Hematopoietic multipotent progenitor cell (in vitro differentiated cells): ENCODE measurements around the gene MPP2. TPM values are rescaled to one million over a fixed set of nuclear protein-coding genes. Genes with fewer than 3 reads are reported as not detected.
"Not testable (repeated sequence)": the region's sequence is repeated elsewhere in the genome, so short reads cannot be mapped to it uniquely, and the experiment has no call there.

Experiments
- DNase-seq, 3 donors: peaks; one replicate each; pipeline ENCODE4 v3.0.0-alpha.2; 2011 to 2015; ENCODE audit warnings: low read depth in 2 of 3, low spot score in 2 of 3
- total RNA-seq: library from RNA; depleted of rRNA; stranded (reverse); fragments of >200 nt; gene quantifications from one replicate; pipeline ENCODE4 v1.2.3, GENCODE V29; 2012

MPP2 gene
- total RNA-seq, 1 donor: 0.81 TPM

DNA sequence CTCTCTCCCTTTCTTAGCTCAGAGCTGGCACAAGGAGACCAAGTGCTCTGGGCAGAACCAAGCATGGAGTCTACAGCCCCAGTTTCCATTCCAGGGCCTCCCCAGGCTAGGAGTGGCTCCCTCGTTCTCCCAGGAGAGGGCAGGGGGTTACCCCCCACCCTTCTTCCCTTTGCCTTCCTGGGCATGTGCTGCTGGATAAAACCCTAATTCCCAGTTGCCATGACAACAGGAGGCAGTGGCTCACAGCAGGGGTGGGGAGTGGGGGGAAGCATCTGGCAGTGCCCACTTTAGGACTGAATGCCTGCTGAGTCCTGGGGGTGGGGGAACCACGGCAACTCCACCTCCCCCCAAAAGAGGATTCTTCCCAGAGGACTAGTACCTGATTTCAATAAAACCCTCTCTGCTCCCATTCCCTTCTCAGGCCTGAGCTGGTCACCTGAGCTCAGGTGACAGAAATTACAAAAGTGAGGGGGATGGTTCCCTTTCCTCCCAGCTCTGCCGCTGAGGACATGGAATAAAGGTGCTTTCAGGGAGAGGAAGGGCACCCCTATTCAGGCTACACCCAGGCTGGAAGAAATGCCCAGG is 1.8 kb downstream of the MPP2 start:
- DNase-seq: no peak

DNA sequence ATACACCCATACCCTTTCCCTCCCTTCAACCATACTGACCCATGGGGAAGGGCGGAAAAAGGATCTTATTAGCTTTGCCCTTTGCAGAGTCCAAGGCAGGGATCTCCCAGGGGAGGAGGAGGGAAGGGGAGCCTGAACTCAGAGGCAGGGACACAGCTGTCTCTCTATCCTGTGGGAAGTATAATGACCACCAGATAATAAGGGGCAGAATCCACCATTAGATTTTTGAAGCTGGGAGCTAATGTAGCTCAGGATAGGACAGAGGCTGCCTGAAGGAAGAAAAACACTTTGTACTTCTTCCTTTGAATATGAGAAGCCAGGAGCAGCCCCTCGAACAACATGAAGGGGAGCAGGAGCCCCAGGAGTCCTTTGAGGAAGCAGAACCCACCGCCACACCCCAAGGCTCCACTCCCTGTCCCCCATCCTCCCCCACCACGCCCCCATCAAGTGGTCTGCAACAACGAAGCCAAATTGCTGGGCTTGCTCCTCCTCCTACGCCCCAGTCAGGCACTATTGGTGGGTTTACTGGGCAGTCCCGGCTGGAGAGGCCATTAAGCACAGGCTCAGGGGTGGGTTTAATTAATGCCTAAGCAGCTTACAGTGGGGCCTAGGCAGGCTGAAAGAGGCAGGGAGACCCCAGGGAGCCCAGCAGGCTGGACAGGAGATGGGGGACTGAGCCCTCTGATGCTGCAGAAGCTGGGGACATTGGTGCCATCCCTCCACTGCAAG is 5.3 kb downstream of the MPP2 start:
- no peak for DNase-seq

DNA sequence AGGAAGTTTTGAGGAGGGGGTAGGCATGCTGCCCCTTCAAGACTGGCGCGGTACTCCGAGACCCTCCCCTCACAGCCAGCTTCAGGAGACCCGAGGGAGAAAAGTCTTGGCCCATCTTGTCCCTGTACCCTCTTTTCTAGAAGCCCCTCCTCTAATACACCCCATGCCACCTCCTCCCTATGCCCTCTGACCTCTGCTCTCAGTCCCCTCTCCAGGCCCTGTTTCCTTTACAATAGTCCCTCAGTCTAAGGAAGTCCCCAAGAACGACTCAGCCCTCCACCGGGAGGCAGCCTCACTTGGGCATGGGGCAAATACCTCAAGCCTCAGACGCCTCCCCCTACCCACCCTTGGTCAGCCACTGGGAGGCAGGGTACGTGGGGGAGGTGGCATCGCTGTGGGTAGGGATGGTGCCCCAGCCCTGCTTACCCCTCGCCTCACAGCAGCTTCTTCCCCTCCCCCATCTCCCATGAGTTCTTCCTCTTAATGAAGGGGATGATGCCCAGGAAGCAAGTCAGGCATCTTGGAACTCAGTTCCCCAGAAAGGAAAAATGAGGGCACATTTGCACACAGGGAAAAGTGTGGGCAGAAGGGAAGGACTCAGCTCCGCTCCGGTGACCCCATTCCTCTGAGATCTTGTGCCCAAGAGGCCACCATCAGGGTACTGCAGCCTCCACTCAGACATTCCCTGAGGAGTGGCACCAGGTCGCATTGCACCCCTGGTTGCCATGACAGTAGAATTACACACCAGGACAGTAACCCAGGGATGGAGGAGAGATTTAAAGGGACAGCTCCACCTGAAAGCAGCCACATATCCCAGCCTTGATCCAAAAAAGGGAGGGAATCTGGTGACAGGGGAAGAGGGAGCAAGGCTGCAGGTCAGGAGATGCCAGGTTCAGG is 6.2 kb downstream of the MPP2 start:
- DNase-seq: no peak

DNA sequence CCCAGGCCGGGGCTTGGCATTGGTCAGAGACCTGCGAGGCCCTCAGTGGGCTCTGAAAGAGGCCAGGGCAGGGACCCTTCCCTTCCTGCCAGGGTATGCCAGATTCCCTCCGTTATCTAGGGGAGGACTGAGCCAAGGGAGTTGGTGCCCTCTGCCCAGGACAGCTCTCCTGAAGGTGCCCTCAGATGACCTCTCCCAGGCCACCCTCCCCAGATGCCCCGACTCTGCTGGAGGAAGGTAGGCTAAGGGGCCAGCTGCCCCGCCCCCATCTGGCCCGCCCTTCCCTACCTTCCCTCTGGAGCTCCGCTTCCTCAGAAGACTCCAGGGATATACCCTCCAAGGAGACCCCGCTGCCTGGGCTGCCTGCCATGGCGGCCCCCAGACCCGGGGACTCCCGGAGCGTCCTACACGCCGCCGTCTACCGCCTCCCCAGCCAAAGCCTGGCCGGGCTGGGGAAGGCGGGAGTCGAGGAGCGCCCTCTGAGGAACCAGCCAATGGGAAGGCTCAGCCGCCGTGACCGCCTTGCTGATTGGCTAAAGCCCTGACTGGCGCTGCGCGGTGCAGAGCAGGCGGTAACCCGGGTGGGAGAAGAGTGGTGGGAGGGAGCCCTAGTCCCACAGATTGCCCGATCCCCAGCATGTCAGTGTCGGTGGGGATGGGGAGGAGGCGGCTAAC is 7.0 kb downstream of the MPP2 start:
- DNase-seq: peak in 2 of 3 donors; percentile 77 to 90

DNA sequence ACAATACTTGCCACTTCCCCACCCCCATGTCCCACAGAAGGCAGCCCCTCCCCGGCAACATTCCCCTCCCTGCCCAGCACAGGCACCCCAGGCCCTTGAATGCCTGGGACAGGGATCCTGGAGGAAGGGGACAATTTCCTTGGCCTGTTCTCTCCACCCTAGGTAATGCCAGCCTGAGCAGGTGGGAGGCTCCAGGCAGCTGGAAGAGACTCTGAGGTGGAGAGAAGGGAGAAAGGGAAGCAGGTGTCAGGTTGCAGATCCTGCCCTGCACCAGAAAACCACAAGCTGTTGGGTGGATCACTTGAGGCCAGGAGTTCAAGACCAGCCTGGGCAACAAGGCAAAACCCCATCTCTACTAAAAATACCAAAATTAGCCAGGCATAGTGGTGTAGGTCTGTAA is 8.9 kb downstream of the MPP2 start:
- DNase-seq: no peak

DNA sequence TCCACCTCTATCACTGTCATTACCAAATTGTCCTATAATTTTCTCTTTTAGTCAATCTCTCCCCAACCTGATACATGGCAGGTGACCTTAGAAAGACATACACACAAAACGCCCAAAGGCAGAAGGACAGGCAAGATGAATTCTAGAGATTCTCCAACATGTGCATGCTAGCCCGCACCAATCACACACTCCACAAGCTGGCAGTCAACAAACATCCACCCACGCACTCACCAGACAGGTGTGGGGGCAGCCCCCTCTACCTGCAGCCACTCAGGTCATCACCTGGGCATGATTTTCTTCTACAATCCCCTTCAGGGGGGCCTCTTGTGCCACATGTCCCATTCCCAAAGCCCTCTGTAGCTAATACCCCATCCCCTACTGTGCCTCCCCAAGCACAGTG is 9.5 kb downstream of the MPP2 start:
- DNase-seq: no peak

DNA sequence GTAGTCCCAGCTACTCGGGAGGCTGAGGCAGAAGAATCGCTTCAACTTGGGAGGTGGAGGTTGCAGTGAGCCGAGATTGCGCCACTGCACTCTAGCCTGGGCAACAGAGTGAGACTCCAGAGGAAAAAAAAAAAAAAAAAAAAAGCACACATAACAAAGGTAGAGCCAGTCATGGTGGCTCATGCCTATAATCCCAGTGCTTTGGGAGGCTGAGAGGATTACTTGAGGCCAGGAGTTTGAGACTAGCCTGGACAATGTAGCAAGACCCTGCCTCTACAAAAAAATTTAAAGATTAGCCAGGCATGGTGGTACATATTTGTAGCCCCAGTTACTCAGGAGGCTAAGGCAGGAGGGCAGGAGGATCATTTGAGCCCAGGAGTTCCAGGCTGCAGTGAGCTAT is 12.8 kb downstream of the MPP2 start:
- not testable (repeated sequence) for DNase-seq

DNA sequence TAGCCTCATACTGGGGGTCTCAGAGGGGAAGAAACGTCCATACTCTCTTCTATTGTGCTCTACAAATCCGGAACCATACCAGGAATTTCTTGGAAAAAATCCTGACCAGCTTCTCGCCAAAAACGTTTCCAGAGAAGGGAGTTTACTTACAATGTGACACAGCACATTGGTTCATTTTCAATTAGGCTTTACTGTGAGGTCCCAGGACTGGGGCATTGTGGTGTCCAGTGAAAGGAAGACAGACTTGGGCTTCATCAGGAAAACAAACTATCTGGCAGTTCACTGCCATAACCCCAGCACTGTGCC is 14.7 kb downstream of the MPP2 start:
- DNase-seq: no peak

DNA sequence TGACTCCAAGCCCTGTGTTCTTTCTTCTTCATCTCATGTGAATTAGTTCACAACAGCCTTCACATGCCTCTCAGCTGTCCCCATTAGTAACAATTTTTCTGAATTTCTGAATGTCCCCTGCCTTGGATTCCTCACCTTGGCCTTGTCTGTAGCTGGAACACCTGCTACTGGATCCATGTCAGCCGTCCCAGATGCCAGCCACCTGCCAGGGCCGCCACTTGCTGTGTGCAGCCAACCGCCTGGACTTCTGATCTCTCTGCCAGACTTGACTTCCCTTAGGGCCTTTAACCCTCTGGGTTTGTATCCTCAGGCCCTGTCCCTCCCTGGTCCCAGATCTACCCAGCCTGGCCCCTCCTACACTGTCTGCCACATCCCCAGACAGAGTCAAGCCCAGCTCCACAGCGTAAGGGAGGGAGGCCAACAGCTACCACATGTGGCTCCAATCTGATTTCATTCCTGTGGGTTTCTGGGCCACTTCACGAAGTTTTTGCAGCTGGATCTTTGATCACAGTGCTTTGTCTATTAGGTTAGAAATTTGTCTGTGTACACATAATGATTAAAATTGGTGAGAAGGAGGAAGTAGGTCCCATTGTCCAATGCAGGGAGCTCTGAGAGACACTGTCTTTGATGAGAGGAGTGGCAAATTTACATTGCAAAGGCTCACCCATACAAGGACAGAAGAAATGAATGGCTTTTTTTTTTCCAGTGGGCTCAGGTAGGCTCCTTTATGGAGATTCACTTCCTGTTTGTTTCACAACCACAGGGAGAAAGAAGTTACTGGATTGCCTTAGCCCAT is 15.3 kb downstream of the MPP2 start:
- DNase-seq: no peak

DNA sequence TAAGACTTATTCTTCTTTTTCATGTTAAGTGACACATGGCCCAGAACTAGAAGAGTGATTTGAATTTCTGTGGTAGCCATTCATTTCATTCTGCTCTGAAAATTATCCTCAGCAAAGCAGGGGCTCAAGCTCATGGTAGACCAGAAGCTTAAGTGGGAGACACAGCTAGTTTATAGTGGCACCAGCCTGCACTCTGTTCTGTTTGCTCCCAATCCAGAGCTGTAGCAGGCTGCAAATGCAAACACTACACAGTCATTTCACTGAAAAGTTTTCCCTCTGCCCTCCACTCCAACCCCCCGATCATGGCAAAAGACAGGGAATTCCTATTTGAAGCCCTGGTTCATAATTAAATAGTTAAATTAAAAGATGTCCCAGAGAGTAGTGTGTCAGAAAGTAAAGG is 17.1 kb downstream of the MPP2 start:
- no peak for DNase-seq

DNA sequence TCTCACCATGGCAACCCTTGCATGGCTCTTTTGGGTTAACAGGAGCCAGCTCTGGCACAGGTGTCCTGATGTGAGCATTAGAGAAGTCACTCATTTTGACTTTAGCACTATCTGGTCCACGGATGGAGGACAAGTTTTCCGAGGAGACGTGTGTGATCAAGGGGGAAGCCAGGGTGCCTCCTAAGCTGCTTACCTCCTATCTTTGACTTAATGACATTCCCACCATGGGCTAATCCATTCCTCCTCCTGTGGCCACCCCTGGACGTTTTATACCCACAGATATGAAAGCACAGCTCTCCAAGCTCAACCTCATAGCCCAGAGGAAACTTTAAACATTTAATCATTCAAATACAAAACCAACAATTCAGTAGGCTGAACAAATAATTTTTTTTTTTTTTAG is 18.8 kb downstream of the MPP2 start:
- no peak for DNase-seq

DNA sequence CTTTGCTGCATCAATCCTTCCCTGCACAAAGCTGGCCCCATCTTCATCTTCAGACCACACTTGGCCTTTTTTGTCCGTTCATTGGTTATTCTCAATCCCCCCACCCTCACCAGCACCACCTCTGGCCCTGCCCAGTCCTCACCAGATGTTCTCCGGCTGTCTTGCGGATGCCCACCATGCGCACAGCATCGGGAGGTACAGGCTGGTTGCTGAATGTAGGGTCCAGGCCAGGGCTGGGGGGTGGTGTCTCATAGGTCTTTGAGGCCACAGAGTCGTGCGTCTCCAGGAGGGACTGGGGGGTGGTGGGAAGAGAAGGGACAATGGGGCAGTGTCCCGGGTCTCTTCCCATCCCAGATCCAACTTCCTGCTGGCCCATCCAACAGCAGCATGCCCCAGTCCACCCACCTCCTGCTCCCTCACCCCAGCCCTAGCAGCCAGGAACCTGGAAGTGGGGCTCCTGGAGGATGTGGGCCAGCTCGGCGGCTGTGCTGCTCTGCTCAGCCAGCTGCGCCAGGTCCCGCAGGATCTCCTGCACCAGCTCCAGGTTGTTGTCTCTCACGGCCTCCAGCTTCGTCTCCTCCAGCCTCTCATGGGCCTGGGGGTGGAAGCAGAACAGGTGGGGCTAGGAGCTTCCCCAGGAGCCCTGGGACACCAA is 24.4 kb downstream of the MPP2 start:
- DNase-seq: no peak

DNA sequence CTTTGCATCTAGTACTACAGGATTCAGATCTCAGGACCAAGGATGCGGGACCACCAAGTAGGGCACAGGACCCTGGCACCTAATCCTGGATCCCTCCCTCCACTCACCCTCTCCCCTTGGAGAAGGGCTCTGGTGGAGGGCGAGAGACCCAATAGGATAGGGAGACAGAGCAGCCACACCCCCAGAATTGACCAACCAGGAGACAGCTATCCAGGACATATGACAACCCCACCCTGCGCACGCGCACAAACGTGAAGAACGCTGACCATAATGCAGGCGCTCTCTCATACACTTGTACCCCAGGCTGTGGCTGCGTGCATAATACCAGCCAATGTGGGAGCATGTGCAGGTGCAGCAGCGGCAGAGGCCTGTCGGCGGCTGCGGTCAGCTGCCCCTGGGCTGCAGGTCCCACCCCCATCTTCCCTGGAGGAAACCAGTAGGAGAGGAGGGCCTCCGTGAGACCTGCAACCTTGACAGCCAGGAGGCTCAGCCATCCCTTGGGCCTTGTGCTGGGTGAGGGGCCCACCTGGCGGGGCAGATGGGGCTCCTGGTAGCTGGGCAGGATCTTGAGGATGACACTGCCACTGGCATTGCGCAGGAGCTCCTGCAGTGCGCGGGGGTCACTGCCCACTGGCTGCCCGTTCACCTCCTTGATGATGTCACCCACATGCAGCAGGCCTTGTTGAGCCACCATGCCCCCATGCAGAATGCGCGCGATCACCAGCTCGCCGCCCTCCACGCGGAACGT is 25.4 kb downstream of the MPP2 start:
- no peak for DNase-seq

DNA sequence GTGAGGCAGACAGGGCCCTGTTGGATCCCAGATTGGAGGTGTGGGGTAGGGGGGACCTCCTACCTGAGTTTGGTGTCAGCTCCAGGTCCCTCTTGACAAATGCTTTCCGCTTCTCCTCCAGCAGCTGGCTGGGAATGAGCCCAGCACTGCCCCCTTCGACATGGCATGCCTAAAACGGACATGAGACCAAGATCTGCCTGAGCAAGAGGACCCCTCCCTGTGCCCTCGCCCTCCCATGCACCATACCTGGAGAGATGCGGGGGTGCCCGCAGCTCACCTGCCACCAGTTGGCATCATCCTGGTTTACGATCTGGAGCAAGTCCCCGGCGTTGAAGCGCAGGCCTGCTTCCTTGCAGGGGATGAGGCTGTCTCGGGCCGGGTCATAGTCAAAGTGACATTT is 26.2 kb downstream of the MPP2 start:
- DNase-seq: no peak

DNA sequence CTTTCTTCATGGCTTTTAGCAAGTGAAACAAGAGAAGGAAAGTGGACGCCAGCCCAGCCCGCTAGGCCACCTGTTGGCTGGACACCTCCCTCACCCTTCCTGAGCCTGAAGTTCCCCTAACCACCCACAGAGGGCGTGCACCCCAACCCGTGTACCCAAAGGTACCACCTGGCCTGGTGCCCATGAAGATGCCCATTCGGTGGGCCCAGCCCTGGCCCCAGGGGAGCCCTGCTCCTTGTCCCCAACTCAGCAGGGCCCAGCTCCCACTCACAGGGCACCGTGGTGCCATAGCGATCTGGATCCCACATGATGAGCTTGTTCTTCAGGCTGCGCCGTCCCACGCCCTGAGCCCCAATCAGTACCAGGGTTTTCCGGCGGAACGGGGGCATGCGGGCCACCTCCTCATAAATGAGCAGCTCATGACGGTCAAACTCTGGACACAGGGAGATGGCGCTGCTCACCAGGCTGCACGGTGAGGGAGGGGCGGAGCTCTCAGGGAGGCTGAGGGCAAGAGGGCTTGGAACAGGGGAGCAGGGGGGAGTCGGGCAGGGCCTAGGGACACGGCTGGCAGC is 26.8 kb downstream of the MPP2 start:
- DNase-seq: peak in 2 of 3 donors; percentile 36 to 49

DNA sequence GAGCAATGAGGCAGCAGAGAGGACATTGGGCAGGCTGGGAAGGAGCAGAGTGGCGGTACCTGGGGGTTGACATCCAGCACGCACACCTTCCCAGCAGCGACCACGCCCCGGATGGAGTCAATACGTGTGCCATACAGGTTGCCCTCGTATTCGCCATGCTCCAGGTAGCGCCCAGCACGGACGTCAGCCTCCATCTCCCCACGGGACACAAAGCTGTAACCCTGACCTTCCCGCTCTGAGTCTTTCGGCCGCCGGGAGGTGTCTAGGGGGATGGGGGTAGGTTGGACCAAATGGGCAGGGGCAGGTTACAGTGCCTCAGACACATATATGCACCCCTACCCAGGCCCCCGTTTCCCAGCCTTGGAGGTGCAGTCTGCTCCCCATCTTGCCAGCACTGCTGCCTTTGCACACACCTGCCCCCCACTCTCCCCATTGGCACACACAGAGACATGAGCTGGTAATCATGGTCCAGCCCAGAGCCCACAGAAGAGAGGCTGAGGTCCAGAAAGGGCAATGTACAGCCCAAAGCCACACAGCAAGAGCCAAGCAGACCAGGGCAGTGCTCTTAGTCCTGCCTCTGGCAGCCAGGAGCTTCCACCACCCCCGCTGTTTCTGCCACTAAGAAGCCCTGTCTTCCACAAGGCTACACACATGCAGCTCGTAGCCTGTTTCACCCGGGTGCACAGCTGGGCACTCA is 27.5 kb downstream of the MPP2 start:
- DNase-seq: no peak

DNA sequence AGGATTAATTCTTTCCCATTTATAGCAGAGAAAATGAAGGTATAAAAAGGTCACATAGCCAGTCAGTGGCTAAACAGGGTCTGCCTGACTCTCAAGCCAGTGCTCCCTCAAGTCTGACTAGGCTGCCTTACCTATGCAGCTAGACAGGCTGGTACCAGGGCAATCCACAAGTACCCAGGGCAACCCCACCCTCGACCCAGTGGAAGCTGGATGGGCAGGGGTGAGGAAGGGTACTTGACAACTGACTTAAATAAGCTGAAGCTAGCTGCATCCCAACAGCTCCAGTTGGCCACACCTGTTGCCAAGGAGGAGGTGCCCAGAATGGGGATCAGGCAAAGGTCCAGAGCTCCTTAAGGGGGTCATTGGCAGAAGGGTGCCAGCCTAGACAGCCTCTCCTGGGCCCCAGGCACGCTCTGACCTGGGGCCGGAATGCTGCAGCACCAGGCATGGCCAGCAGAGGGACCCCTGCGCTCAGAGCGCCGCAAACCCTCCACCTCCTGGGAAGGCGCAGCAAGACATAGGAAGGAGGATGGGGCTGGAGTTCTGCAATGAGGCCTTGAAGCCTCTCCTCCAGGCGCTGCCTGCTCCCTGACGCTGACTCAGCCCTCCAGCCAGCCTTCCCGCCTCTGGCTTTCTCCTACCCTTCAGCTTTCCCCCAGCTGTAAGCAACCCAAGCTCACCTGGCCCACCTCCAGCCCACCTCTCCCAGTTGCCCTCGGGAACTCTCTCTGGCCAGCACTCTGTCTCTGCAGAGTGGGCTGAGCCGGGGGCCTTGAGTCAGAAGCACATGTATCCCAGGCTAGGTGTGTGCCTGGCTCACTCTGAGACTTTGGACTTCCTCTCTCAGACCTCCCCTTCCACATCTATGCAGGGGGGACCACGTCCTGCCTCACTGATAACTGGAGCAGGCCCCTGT is 28.8 kb downstream of the MPP2 start:
- DNase-seq: peak; percentile 42 to 54 (median 52)
